HEK293 (cell line): ENCODE data around the gene NFATC2IP.

Experiments used
- CTCF ChIA-PET: fragments of 350-600 bp; formaldehyde crosslinking; extraction: SDS; loops from one replicate; lab custom pipeline; 2021; ENCODE audit warnings: antibody characterized with exemption; lab: Yijun Ruan, JAX
- POLR2A ChIA-PET: fragments of 300-600 bp; formaldehyde crosslinking; extraction: SDS; loops from one replicate; lab custom pipeline; 2020; ENCODE audit warnings: antibody characterized with exemption, inconsistent platforms; lab: Yijun Ruan, JAX
- H3K27ac ChIP-seq: fragments of 200-500 bp; sonication (Bioruptor generic); 2 replicates; pipeline ENCODE4 v1.5.1; 2014; ENCODE audit warnings: low read depth, low read length, control low read depth, inconsistent platforms; ENCODE audit errors: extremely low read depth
- H3K36me3 ChIP-seq, 2 experiments: fragments of 200-500 bp in 1 of 2; sonication (Bioruptor generic) in 1 of 2; 1 replicate in 1 of 2; 2 replicates in 1 of 2; pipeline ENCODE4 v1.5.1; 2014 to 2017; ENCODE audit warnings: inconsistent platforms in 2 of 2, low read length in 2 of 2; ENCODE audit not compliant: control insufficient read depth in 2 of 2, insufficient read depth in 1 of 2
- H3K4me1 ChIP-seq: fragments of 200-500 bp; sonication (Bioruptor generic); 2 replicates; pipeline ENCODE4 v1.5.1; 2014; ENCODE audit warnings: mild to moderate bottlenecking, low read length, inconsistent platforms; ENCODE audit not compliant: control insufficient read depth, insufficient read depth
- H3K4me3 ChIP-seq: 2 replicates; pipeline ENCODE4 v1.5.1; 2011; ENCODE audit warnings: low read depth, mild to moderate bottlenecking, control low read depth, low read length, moderate library complexity
- H3K9me3 ChIP-seq: fragments of 200-500 bp; sonication (Bioruptor generic); 2 replicates; pipeline ENCODE4 v1.5.1; 2014; ENCODE audit warnings: low read depth, low read length, inconsistent platforms; ENCODE audit not compliant: control insufficient read depth, insufficient read depth
- BCL11B ChIP-seq: fragments of 450-650 bp; formaldehyde crosslinking; IDR thresholded peaks from 2 replicates; pipeline ENCODE4 v1.5.1; 2016; ENCODE audit warnings: low read depth, missing biosample characterization, missing genetic modification characterization
- FEZF1 ChIP-seq: fragments of 450-650 bp; formaldehyde crosslinking; IDR thresholded peaks from 2 replicates; pipeline ENCODE4 v1.5.1; 2016; ENCODE audit warnings: missing biosample characterization, missing genetic modification characterization
- KLF7 ChIP-seq: fragments of 450-650 bp; formaldehyde crosslinking; IDR thresholded peaks from 2 replicates; pipeline ENCODE4 v1.5.1; 2016; ENCODE audit warnings: missing biosample characterization, missing genetic modification characterization, borderline replicate concordance
- PRDM4 ChIP-seq: fragments of 450-650 bp; formaldehyde crosslinking; IDR thresholded peaks from 2 replicates; pipeline ENCODE4 v1.5.1; 2017; ENCODE audit warnings: missing biosample characterization, missing genetic modification characterization
- REPIN1 ChIP-seq: fragments of 450-650 bp; formaldehyde crosslinking; IDR thresholded peaks from 2 replicates; pipeline ENCODE4 v1.5.1; 2017; ENCODE audit warnings: missing biosample characterization, missing genetic modification characterization, low read depth
- SALL2 ChIP-seq: fragments of 450-650 bp; formaldehyde crosslinking; IDR thresholded peaks from 2 replicates; pipeline ENCODE4 v1.5.0; 2017; ENCODE audit warnings: missing biosample characterization, mild to moderate bottlenecking, missing genetic modification characterization, borderline replicate concordance
- SP7 ChIP-seq: fragments of 450-650 bp; formaldehyde crosslinking; IDR thresholded peaks from 2 replicates; pipeline ENCODE4 v1.5.1; 2016; ENCODE audit warnings: missing biosample characterization, missing genetic modification characterization
- ZBTB17 ChIP-seq: fragments of 450-650 bp; formaldehyde crosslinking; IDR thresholded peaks from 2 replicates; pipeline ENCODE4 v1.5.1; 2016; ENCODE audit warnings: missing biosample characterization, missing genetic modification characterization
- ZNF19 ChIP-seq: fragments of 450-650 bp; formaldehyde crosslinking; IDR thresholded peaks from 2 replicates; pipeline ENCODE4; 2016; ENCODE audit warnings: missing biosample characterization, missing genetic modification characterization, low read depth
- ZNF23 ChIP-seq: fragments of 450-650 bp; formaldehyde crosslinking; IDR thresholded peaks from 2 replicates; pipeline ENCODE4 v1.5.1; 2016; ENCODE audit warnings: missing biosample characterization, missing genetic modification characterization, borderline replicate concordance
- ZNF292 ChIP-seq: fragments of 450-650 bp; formaldehyde crosslinking; IDR thresholded peaks from 2 replicates; pipeline ENCODE4 v1.5.1; 2016; ENCODE audit warnings: low read depth, missing biosample characterization, missing genetic modification characterization, borderline replicate concordance
- ZNF391 ChIP-seq: fragments of 450-650 bp; formaldehyde crosslinking; IDR thresholded peaks from 2 replicates; pipeline ENCODE4 v1.5.1; 2016; ENCODE audit warnings: low read depth, missing biosample characterization, missing genetic modification characterization, borderline replicate concordance
- ZNF544 ChIP-seq: fragments of 450-650 bp; formaldehyde crosslinking; IDR thresholded peaks from 2 replicates; pipeline ENCODE4 v1.5.0; 2017; ENCODE audit warnings: missing biosample characterization, missing genetic modification characterization
- ZNF664 ChIP-seq: fragments of 450-650 bp; formaldehyde crosslinking; IDR thresholded peaks from 2 replicates; pipeline ENCODE4 v1.5.1; 2016; ENCODE audit warnings: missing biosample characterization, missing genetic modification characterization
- ZNF776 ChIP-seq: fragments of 450-650 bp; formaldehyde crosslinking; IDR thresholded peaks from 2 replicates; pipeline ENCODE4 v1.5.0; 2017; ENCODE audit warnings: missing biosample characterization, missing genetic modification characterization, borderline replicate concordance
- ZNF777 ChIP-seq: fragments of 450-650 bp; formaldehyde crosslinking; IDR thresholded peaks from 2 replicates; pipeline ENCODE4 v1.5.1; 2017; ENCODE audit warnings: missing biosample characterization, missing genetic modification characterization, borderline replicate concordance
- ZNF843 ChIP-seq: fragments of 450-650 bp; formaldehyde crosslinking; IDR thresholded peaks from 2 replicates; pipeline ENCODE4 v1.5.1; 2016; ENCODE audit warnings: missing biosample characterization, missing genetic modification characterization
- TF ChIP-seq, protein P1 (sequence below): fragments of 450-650 bp; formaldehyde crosslinking; IDR thresholded peaks from 2 replicates; pipeline ENCODE4 v1.5.1; 2017; ENCODE audit warnings: missing biosample characterization, mild to moderate bottlenecking, missing genetic modification characterization, moderate library complexity
- TF ChIP-seq, protein P2 (sequence below): fragments of 450-650 bp; formaldehyde crosslinking; IDR thresholded peaks from 2 replicates; pipeline ENCODE4 v1.5.1; 2016; ENCODE audit warnings: missing biosample characterization, missing genetic modification characterization
- TF ChIP-seq, protein P3 (sequence below): fragments of 450-650 bp; IDR thresholded peaks from 2 replicates; pipeline ENCODE4 v1.5.1; 2018; ENCODE audit warnings: missing biosample characterization, missing genetic modification characterization
- TF ChIP-seq, protein P4 (sequence below): fragments of 450-650 bp; formaldehyde crosslinking; IDR thresholded peaks from 2 replicates; pipeline ENCODE4 v1.5.1; 2016; ENCODE audit warnings: missing biosample characterization, missing genetic modification characterization
- TF ChIP-seq, protein P5 (sequence below): fragments of 450-650 bp; formaldehyde crosslinking; optimal IDR thresholded peaks from 2 replicates; pipeline ENCODE3; 2016; ENCODE audit warnings: missing biosample characterization, mild to moderate bottlenecking, missing genetic modification characterization

Gene NFATC2IP

GRCh38 chr16:28903344-28904042 lies 47.2 kb upstream of the NFATC2IP start:
- H3K27ac ChIP-seq, result no peak overlapping the region
- CTCF ChIA-PET, result interaction anchor here (1.8 kb wide), 1 partner anchor 42 kb away, joined by 4 read pairs; no protein-coding TSS in a partner anchor
- no peaks in the 10 kb centered on the region for H3K4me1 ChIP-seq
- peaks cover 0 to 16% of the 10 kb centered on the region in 2 experiments; a peak in 2 of 3 replicates for H3K36me3 ChIP-seq
- TF ChIP-seq ZNF23 (tag by site-specific recombination) (no peak), ZNF776 (no peak), REPIN1 (tag by site-specific recombination) (no peak), SALL2 (no peak), ZNF391 (tag by site-specific recombination) (no peak), ZNF664 (tag by site-specific recombination) (no peak), KLF7 (tag by site-specific recombination) (no peak)
- TF ChIP-seq, protein P1, sequence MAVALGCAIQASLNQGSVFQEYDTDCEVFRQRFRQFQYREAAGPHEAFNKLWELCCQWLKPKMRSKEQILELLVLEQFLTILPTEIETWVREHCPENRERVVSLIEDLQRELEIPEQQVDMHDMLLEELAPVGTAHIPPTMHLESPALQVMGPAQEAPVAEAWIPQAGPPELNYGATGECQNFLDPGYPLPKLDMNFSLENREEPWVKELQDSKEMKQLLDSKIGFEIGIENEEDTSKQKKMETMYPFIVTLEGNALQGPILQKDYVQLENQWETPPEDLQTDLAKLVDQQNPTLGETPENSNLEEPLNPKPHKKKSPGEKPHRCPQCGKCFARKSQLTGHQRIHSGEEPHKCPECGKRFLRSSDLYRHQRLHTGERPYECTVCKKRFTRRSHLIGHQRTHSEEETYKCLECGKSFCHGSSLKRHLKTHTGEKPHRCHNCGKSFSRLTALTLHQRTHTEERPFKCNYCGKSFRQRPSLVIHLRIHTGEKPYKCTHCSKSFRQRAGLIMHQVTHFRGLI (tag by site-specific recombination), result no peak
- POLR2A ChIA-PET, result no interaction called here
- no peaks in the 10 kb centered on the region for H3K9me3 ChIP-seq
- H3K4me3 ChIP-seq, result no peak overlapping the region

- POLR2A ChIA-PET, result no interaction called here
- TF ChIP-seq ZNF777 (tag by site-specific recombination), result no peak
- TF ChIP-seq, protein P2, sequence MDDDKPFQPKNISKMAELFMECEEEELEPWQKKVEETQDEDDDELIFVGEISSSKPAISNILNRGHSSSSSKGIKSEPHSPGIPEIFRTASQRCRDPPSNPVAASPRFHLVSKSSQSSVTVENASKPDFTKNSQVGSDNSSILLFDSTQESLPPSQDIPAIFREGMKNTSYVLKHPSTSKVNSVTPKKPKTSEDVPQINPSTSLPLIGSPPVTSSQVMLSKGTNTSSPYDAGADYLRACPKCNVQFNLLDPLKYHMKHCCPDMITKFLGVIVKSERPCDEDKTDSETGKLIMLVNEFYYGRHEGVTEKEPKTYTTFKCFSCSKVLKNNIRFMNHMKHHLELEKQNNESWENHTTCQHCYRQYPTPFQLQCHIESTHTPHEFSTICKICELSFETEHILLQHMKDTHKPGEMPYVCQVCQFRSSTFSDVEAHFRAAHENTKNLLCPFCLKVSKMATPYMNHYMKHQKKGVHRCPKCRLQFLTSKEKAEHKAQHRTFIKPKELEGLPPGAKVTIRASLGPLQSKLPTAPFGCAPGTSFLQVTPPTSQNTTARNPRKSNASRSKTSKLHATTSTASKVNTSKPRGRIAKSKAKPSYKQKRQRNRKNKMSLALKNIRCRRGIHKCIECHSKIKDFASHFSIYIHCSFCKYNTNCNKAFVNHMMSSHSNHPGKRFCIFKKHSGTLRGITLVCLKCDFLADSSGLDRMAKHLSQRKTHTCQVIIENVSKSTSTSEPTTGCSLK (tag by site-specific recombination), result no peak
- TF ChIP-seq PRDM4 (tag by site-specific recombination), result no peak
- TF ChIP-seq, protein P3, sequence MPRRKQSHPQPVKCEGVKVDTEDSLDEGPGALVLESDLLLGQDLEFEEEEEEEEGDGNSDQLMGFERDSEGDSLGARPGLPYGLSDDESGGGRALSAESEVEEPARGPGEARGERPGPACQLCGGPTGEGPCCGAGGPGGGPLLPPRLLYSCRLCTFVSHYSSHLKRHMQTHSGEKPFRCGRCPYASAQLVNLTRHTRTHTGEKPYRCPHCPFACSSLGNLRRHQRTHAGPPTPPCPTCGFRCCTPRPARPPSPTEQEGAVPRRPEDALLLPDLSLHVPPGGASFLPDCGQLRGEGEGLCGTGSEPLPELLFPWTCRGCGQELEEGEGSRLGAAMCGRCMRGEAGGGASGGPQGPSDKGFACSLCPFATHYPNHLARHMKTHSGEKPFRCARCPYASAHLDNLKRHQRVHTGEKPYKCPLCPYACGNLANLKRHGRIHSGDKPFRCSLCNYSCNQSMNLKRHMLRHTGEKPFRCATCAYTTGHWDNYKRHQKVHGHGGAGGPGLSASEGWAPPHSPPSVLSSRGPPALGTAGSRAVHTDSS, result no peak
- no peak for TF ChIP-seq ZBTB17
- TF ChIP-seq FEZF1 (tag by site-specific recombination), result no peak
- TF ChIP-seq ZNF843 (tag by site-specific recombination), result no peak
- TF ChIP-seq, protein P4, sequence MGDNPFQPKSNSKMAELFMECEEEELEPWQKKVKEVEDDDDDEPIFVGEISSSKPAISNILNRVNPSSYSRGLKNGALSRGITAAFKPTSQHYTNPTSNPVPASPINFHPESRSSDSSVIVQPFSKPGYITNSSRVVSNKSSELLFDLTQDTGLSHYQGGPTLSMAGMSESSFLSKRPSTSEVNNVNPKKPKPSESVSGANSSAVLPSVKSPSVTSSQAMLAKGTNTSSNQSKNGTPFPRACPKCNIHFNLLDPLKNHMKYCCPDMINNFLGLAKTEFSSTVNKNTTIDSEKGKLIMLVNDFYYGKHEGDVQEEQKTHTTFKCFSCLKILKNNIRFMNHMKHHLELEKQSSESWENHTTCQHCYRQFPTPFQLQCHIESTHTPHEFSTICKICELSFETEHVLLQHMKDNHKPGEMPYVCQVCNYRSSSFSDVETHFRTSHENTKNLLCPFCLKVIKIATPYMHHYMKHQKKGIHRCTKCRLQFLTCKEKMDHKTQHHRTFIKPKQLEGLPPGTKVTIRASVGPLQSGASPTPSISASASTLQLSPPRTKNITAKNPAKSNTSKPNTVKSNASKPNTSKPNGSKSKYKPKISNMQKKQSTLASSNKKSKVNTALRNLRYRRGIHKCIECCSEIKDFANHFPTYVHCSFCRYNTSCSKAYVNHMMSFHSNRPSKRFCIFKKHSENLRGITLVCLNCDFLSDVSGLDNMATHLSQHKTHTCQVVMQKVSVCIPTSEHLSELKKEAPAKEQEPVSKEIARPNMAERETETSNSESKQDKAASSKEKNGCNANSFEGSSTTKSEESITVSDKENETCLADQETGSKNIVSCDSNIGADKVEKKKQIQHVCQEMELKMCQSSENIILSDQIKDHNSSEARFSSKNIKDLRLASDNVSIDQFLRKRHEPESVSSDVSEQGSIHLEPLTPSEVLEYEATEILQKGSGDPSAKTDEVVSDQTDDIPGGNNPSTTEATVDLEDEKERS (tag by site-specific recombination), result no peak
- TF ChIP-seq BCL11B (tag by site-specific recombination), result no peak
- no peak for TF ChIP-seq ZNF23 (tag by site-specific recombination)
- TF ChIP-seq ZNF292 (tag by site-specific recombination), result no peak
- TF ChIP-seq ZNF19 (tag by site-specific recombination), result no peak
- TF ChIP-seq SP7 (tag by site-specific recombination), result no peak
- TF ChIP-seq ZNF544 (tag by site-specific recombination), result no peak
- TF ChIP-seq, protein P5, sequence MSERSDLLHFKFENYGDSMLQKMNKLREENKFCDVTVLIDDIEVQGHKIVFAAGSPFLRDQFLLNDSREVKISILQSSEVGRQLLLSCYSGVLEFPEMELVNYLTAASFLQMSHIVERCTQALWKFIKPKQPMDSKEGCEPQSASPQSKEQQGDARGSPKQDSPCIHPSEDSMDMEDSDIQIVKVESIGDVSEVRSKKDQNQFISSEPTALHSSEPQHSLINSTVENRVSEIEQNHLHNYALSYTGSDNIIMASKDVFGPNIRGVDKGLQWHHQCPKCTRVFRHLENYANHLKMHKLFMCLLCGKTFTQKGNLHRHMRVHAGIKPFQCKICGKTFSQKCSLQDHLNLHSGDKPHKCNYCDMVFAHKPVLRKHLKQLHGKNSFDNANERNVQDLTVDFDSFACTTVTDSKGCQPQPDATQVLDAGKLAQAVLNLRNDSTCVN (tag by site-specific recombination), result no peak
- TF ChIP-seq, all 188 proteins: peak for 0
- H3K4me3 ChIP-seq, result no peak overlapping the region
- H3K9me3 ChIP-seq, result no peaks in the 10 kb centered on the region
- H3K4me1 ChIP-seq, result no peaks in the 10 kb centered on the region
- peaks cover 0 to 12% of the 10 kb centered on the region in 2 experiments; a peak in 2 of 3 replicates for H3K36me3 ChIP-seq
- CTCF ChIA-PET, result no interaction called here
- H3K27ac ChIP-seq, result no peak overlapping the region
Observed at GRCh38 chr16:28904363-28904762, 46.4 kb upstream of the NFATC2IP start.
